Testis (tissue), 2 donors: ENCODE results near the gene TRABD2B.

Experiments used
- CTCF ChIP-seq, 3 experiments: fragments of 450-650 bp in 2 of 3; fragments of 200-600 bp in 1 of 3; sonication (generic) in 1 of 3; IDR thresholded peaks; one replicate each; pipeline ENCODE4 v1.5.1; 2016 to 2019; ENCODE audit warnings: antibody characterized with exemption in 3 of 3, mild to moderate bottlenecking in 2 of 3, moderate library complexity in 1 of 3
- POLR2A ChIP-seq: fragments of 450-650 bp; IDR thresholded peaks from one replicate; pipeline ENCODE4 v1.6.1; 2017; ENCODE audit warnings: antibody characterized with exemption, mild to moderate bottlenecking, moderate library complexity

- TF ChIP-seq CTCF (IDR thresholded peaks at IDR 0.05) (no peak), POLR2A (no peak)
These were observed 102.5 kb downstream of the TRABD2B start for GRCh38 chr1:47894410-47895278.
